ENCODE data around the gene PLCB3. TPM values are rescaled to one million over a fixed set of nuclear protein-coding genes. Genes with fewer than 3 reads are reported as not detected.
A peak's percentile ranks its signal among the peaks of the same experiment; 100 is the strongest.

PLCB3 gene
- total and polyA plus RNA-seq, 2 of the 13 experiments (the other 11 are each of a cell fraction or from before 2014, with no cell fraction given) = 7.5 to 13.8 TPM

- TF ChIP-seq ZSCAN5A (CRISPR knock-in tag; IDR thresholded peaks at IDR 0.05; ENCODE audit: borderline replicate concordance) = no peak
- no peak for TF ChIP-seq PRDM4 (CRISPR knock-in tag; IDR thresholded peaks at IDR 0.05; ENCODE audit: borderline replicate concordance)
- no peak for TF ChIP-seq ZNF672 (CRISPR knock-in tag; IDR thresholded peaks at IDR 0.05)
- TF ChIP-seq ZNF589 (CRISPR knock-in tag; conservative IDR thresholded peaks at IDR 0.05) = 0 out of 2 replicates have a peak, but pooled peaks have one; percentile 53
- no peak; the same call in 1 of the 2 replicates for TF ChIP-seq ZNF607 (CRISPR knock-in tag; IDR thresholded peaks at IDR 0.05; ENCODE audit: borderline replicate concordance)
- no peak for TF ChIP-seq DNMT3B (CRISPR knock-in tag; conservative IDR thresholded peaks at IDR 0.05)
- TF ChIP-seq ZNF17 (CRISPR knock-in tag; IDR thresholded peaks at IDR 0.05) = no peak
- no peak for TF ChIP-seq ZNF235 (CRISPR knock-in tag; IDR thresholded peaks at IDR 0.05; ENCODE audit: borderline replicate concordance)
- no peak for TF ChIP-seq STAT5B (CRISPR knock-in tag; IDR thresholded peaks at IDR 0.05)
- no peak for TF ChIP-seq BORCS8-MEF2B (CRISPR knock-in tag; IDR thresholded peaks at IDR 0.05)
- TF ChIP-seq SRSF1 (optimal IDR thresholded peaks at IDR 0.05; ENCODE audit: low read depth, low read length) = no peak
- TF ChIP-seq CTCF (CRISPR knock-in tag; IDR thresholded peaks at IDR 0.05) = peak; percentile 85
- TF ChIP-seq ZBTB34 (CRISPR knock-in tag; IDR thresholded peaks at IDR 0.05) = no peak
- no peak; the same call in 1 of the 2 replicates for TF ChIP-seq MIXL1 (CRISPR knock-in tag; IDR thresholded peaks at IDR 0.05)
- TF ChIP-seq GABPA (IDR thresholded peaks at IDR 0.05; ENCODE audit: low read depth, low read length) = peak; percentile 62
- no peak for TF ChIP-seq GABPA (CRISPR knock-in tag; IDR thresholded peaks at IDR 0.05; ENCODE audit: low read depth)
- TF ChIP-seq SAP130 (CRISPR knock-in tag; IDR thresholded peaks at IDR 0.05; ENCODE audit: low read depth) = peak; percentile 61
- TF ChIP-seq RORA (CRISPR knock-in tag; IDR thresholded peaks at IDR 0.05) = no peak
- TF ChIP-seq ZNF770 (CRISPR knock-in tag; IDR thresholded peaks at IDR 0.05) = 0 out of 2 replicates have a peak, but pooled peaks have one; percentile 40
- peak; percentile 81; the same call in 1 of the 2 replicates for TF ChIP-seq ZNF138 (CRISPR knock-in tag; IDR thresholded peaks at IDR 0.05; ENCODE audit: low read depth)
- TF ChIP-seq ZNF337 (CRISPR knock-in tag; IDR thresholded peaks at IDR 0.05; ENCODE audit: borderline replicate concordance, low read depth) = no peak
Observed at GRCh38 chr11:64317961-64318765, 66.8 kb downstream of the PLCB3 start, which contains the start of gene PRDX5 (continued).
